GM12872 (cell line): ENCODE data around the gene CLEC1A.

Experiments
- TF ChIP-seq, protein P1 (sequence below): IDR thresholded peaks from 3 replicates; pipeline ENCODE4 v1.5.1; 2011; ENCODE audit warnings: low read depth, mild to moderate bottlenecking, low read length, moderate library complexity; ENCODE audit not compliant: insufficient read depth

CLEC1A gene

DNA sequence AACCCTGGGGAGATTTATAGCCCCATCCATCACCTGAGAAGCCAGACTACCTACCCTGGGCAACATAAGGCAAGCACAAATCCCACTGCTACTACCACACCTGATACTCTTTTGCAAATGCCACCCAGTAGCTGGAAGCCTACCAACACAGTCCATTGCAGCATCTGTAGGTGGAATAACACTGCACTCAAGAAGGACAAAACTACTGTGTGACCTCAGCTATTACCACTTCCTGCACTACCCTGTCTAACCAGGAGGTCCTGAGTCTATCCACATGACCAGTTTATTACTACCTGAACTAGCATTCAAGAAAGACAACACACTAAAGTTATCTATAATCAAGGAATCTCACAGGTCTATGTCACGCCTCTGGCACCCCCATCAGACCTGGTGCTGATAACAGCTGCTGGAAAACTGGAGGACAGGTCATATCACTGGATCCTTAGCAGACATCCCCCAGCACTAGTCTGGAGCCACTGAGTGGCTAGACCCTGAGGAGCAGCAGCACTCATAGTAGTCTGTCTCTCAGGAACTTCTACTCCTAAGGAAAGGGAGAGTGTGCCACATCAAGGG lies 2.9 kb upstream of the CLEC1A start:
- TF ChIP-seq, protein P1, sequence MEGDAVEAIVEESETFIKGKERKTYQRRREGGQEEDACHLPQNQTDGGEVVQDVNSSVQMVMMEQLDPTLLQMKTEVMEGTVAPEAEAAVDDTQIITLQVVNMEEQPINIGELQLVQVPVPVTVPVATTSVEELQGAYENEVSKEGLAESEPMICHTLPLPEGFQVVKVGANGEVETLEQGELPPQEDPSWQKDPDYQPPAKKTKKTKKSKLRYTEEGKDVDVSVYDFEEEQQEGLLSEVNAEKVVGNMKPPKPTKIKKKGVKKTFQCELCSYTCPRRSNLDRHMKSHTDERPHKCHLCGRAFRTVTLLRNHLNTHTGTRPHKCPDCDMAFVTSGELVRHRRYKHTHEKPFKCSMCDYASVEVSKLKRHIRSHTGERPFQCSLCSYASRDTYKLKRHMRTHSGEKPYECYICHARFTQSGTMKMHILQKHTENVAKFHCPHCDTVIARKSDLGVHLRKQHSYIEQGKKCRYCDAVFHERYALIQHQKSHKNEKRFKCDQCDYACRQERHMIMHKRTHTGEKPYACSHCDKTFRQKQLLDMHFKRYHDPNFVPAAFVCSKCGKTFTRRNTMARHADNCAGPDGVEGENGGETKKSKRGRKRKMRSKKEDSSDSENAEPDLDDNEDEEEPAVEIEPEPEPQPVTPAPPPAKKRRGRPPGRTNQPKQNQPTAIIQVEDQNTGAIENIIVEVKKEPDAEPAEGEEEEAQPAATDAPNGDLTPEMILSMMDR, result 0 out of 3 replicates have a peak, but pooled peaks have one; percentile 6

DNA sequence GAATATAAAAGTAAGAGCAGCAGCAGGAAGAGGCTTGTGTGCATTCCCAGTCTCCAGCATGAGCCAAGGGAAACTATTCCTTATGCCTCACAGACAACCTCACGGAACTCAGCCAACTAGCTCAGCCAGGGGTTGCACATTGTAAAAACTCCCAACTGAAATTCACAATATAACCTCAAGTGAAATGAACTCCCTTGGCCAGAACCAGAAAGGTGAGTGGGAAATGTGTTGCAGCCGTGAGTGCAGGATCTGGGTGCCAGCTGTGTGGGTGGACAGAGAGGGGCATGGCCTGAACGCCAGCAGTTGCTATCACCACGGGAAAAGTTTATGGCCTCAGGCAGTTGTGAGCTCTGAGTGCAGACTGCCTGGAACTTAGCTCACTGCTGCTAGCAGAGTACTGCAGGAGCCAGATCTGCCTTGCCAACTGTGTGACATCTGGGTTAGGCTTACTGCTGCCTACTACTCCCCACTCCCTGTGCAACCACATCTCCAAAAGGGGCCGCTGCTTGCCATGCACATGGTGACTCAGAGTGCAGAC lies 2.3 kb upstream of the CLEC1A start:
- TF ChIP-seq, protein P1, result no peak

DNA sequence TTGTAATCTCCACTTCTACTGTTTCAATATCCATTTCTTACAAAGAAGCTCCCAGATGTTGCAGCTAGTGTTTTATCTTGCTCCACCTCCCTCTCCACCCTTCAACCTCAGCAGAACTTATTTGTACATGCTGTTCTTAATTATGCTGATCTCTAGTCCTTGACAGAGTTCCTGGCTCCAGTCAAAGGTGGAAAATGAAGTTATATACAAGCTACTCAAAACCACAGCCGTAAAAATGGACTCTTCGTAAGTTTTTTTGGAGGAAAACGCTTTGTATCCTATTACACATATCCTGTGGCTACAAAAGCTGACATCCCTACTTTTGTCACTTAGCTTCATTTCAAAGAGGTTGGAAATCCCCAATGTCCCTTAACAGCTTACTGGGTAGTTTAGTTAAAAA lies 1.3 kb downstream of the CLEC1A start:
- TF ChIP-seq, protein P1, result no peak

DNA sequence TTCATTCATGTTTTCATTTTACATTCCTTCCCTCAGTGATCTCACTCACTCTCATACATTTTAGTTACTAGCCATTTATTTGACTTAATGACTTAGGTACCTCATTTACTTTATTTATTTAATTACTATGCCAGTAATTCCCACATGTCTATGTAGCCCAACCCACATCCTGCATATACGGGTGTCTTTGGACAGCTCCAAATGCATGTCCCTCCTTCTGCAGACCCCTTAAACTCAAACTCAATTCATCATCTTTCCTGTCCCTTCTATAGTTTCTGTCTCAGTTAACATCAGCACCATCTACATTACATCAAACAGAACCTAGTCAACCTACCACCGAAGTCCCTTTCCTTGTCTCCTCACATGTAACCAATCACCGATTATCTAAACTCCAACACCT lies 2.8 kb downstream of the CLEC1A start:
- TF ChIP-seq, protein P1, result no peak

DNA sequence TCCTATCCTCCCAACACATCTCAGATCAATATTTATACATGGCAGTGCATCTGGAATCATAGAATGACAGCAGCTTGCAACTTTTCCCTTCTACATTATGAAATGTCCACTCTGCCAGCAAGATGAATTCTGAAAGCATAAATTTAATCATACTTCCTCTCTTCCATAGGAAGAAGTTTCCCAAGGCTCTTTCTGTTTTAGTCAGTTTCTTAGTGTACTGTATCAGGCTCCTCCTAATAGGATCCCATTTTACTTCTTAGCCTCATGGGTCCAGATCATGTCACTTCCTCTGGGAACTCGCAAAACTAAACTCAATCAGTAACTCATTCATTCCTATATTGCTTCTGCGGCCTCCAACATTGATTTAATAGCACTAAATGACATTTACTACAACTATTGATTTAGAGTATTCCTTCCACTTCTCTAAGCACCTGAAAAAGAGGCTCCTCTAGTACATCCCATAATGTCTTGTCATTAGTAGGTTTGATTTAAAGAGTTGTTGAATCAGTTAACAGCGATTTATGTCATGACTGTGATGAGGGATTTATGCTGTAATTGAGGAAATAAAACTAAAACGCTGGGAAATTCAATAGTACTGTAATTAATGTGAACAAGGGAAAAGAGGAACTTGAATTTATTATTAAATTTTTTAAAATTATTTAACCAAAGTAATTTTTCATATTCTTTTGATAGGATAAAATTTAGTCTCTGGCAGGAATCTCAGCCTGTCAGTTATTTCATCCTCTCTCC lies 4.0 kb downstream of the CLEC1A start:
- TF ChIP-seq, protein P1, result no peak

DNA sequence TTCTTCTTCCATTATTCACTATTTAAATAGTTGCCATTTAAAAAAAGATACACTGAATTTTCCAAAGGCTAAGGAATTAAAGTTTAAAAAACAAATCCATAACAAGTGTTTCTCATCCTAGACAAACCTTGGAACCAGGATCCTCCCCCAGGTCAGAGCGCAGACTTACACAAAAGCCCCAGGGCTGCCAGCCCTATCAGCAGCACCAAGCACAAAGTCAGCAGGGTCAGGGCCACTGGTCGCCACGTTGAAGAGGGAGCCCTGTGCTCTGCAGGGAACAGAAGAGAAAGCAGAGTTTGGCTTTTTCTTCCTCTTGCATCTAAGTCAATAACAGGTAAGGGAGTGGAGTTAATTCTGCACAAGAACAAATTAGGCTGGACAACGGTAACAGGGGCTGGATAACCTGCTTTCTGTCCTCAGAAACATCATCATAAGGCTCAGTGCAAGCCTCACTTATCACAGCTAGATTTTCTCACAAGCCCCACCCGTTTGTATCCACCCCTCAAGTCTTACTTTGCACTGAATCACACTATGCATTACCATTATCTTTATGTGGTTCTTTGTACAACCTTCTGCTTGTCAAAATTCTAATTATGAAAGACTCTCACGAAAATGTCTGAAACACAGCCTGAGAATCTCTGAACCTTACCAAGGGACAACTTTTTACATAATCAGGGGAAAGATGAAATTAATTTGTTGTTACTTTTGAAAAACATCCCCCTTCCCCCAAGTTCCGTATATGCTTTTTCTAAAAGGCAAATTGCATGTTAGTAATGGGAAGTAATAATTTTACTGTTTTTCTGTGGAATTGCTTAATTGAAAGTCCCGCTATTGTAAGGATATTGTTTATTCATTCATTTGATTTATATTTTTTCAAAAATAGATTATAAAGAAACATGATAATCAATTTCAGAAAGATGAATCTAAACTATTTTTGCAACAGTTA lies 9.6 kb downstream of the CLEC1A start:
- TF ChIP-seq, protein P1, result no peak

DNA sequence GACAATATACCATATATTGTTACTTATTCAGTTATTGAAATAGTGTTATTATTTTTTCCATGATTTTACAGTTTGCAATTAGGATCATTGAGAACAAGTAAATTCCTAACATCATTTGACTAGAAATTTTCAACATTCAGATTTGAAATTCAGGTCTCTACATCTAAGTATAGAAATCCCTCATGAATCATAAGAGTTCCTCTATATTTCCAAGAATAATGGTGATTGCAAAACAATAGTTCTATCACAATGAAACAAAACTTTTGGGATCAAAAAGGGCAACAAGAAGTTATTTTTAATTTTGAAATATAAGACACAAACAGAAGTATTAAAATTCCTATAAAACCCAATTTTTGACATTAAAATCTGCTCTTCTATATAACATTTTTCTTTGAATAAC lies 10.8 kb downstream of the CLEC1A start:
- TF ChIP-seq, protein P1, result no peak
